ENCODE measurements around the gene TGFBR3.

Gene TGFBR3

GRCh38 chr1:91897016-91897415 lies 11.1 kb upstream of the TGFBR3 start:
- TF ChIP-seq, protein P1, sequence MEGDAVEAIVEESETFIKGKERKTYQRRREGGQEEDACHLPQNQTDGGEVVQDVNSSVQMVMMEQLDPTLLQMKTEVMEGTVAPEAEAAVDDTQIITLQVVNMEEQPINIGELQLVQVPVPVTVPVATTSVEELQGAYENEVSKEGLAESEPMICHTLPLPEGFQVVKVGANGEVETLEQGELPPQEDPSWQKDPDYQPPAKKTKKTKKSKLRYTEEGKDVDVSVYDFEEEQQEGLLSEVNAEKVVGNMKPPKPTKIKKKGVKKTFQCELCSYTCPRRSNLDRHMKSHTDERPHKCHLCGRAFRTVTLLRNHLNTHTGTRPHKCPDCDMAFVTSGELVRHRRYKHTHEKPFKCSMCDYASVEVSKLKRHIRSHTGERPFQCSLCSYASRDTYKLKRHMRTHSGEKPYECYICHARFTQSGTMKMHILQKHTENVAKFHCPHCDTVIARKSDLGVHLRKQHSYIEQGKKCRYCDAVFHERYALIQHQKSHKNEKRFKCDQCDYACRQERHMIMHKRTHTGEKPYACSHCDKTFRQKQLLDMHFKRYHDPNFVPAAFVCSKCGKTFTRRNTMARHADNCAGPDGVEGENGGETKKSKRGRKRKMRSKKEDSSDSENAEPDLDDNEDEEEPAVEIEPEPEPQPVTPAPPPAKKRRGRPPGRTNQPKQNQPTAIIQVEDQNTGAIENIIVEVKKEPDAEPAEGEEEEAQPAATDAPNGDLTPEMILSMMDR (IDR thresholded peaks at IDR 0.05; ENCODE audit: low read depth, low read length) = no peak
- H3K4me3 ChIP-seq (ENCODE audit: low read depth, low read length) = no peak overlapping the region
- in situ Hi-C loops (cut with HindIII; ENCODE audit: low sequenced_read_pairs) = no loop called here
- no peak for DNase-seq (ENCODE audit: low read depth, low spot score)

- no peak overlapping the region for H3K4me3 ChIP-seq (ENCODE audit: low read depth, low read length)
- TF ChIP-seq, protein P1 (IDR thresholded peaks at IDR 0.05; ENCODE audit: low read depth, low read length) = no peak
- in situ Hi-C loops (cut with HindIII; ENCODE audit: low sequenced_read_pairs) = no loop called here
- DNase-seq (ENCODE audit: low read depth, low spot score) = no peak
Observed at GRCh38 chr1:91895832-91896556, 10.0 kb upstream of the TGFBR3 start.

DNA sequence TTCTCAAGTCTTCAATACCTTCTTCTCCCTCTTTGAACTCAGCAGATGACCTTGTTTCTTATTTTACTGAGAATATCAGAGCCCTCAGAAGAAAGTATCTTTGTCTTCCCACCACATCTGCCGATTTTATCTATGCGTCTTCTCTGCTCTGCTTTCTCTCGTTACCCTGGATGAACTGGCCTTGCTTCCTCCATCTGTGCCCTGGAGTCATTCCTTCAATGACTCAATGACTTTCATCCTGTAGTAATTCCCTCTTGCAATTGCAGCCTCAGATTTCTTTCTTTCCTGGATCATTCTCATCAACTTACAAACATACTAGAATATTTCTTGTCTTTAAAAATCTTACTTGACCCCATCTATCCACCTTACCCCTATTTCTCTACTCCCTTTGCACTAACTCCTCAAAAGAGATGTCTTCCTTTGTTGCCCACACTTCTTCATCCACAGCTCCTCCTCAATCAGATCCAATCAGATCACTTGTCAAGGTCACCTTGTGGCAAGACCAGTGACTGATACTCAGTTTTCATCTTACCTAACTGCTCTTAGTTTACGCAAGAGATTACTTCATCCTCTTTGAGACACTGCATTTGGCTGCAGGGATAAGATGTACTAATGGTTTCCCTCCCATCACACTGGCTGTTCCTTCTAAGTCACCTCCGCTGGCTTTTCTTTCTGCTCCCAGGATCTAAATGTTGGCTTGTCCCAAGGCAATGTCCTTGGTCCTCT lies 8.2 kb upstream of the TGFBR3 start:
- TF ChIP-seq, protein P1 (IDR thresholded peaks at IDR 0.05; ENCODE audit: low read depth, low read length) = no peak
- no peak for DNase-seq (ENCODE audit: low read depth, low spot score)
- H3K4me3 ChIP-seq (ENCODE audit: low read depth, low read length) = no peak overlapping the region
- in situ Hi-C loops (cut with HindIII; ENCODE audit: low sequenced_read_pairs) = no loop called here

DNA sequence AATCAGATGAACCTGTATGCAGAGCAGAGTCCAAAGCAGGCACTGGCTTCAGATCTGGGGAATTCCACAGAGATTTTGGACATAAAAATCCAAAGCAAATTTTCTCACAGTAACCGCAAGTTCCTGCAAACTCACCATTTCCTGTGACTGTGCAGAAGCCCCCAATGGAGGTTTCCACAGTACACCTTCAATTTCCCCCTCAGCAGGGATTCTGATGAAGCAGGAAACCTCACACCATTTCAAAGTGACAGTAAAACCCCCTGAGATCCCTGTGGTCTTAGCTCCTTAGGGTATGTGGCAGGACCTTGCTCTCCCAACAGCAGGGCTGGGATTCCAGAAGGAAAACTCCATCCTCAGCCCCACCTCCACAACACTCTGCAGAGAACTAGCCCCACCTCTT lies 6.0 kb upstream of the TGFBR3 start:
- peak; percentile 24 for DNase-seq (ENCODE audit: low read depth, low spot score)
- TF ChIP-seq, protein P1 (IDR thresholded peaks at IDR 0.05; ENCODE audit: low read depth, low read length) = no peak
- in situ Hi-C loops (cut with HindIII; ENCODE audit: low sequenced_read_pairs) = no loop called here
- H3K4me3 ChIP-seq (ENCODE audit: low read depth, low read length) = no peak overlapping the region

- no peak for DNase-seq (ENCODE audit: low read depth, low spot score)
- in situ Hi-C loops (cut with HindIII; ENCODE audit: low sequenced_read_pairs) = no loop called here
- TF ChIP-seq, protein P1 (IDR thresholded peaks at IDR 0.05; ENCODE audit: low read depth, low read length) = no peak
- H3K4me3 ChIP-seq (ENCODE audit: low read depth, low read length) = no peak overlapping the region
Observed at GRCh38 chr1:91891454-91891853, 5.5 kb upstream of the TGFBR3 start.

DNA sequence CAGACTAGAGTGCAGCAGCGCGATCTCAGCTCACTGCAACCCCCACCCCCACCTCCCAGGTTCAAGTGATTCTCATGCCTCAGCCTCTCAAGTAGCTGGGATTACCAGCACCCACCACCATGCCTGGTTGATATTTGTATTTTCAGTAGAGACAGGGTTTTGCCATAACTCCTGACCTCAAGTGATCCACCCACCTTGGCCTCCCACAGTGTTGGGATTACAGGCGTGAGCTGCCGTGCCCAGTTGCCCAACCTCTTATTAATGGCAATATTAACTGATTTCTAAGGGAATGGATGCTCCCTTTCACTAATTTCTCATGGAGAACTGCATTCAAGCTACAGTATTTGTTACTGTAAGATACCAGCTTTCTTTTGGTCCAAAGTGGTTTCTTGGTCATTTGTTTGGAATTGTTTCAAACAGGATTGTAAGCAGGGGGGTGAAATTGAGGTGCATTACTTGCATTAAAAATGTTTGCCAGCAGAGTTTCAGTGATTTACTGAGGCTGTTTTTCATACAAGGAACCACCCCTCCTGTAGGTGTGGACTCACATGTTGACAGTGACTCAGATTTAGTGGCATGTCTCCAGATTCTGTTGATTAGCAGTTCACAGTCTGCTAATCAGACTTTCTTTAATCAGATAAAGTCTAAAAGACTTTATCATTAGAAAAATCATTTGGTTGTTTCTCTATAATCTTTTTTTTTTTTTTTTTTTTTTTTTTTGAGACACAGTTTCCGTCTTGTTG lies 3.9 kb upstream of the TGFBR3 start:
- DNase-seq (ENCODE audit: low read depth, low spot score) = no peak
- H3K4me3 ChIP-seq (ENCODE audit: low read depth, low read length) = no peak overlapping the region
- TF ChIP-seq, protein P1 (IDR thresholded peaks at IDR 0.05; ENCODE audit: low read depth, low read length) = no peak
- in situ Hi-C loops (cut with HindIII; ENCODE audit: low sequenced_read_pairs) = no loop called here
